ENCODE data around the gene UBE2QL1. TPM values are rescaled to one million over a fixed set of nuclear protein-coding genes. Genes with fewer than 3 reads are reported as not detected.

Gene UBE2QL1
- total RNA-seq, 3 donors from 2014 or later = 0.44 to 1.8 (median 1.6) TPM

- no peaks in the 10 kb centered on the region for H3K4me1 ChIP-seq
- H3K36me3 ChIP-seq = no peaks in the 10 kb centered on the region
- intact Hi-C loops (cut with DNase I; ENCODE audit: low total_unique reads) = no loop called here
- no peaks in the 10 kb centered on the region for H3K27me3 ChIP-seq
- no peaks in the 10 kb centered on the region for H3K9me3 ChIP-seq
- H3K27ac ChIP-seq = no peak overlapping the region
- TF ChIP-seq, protein P1, sequence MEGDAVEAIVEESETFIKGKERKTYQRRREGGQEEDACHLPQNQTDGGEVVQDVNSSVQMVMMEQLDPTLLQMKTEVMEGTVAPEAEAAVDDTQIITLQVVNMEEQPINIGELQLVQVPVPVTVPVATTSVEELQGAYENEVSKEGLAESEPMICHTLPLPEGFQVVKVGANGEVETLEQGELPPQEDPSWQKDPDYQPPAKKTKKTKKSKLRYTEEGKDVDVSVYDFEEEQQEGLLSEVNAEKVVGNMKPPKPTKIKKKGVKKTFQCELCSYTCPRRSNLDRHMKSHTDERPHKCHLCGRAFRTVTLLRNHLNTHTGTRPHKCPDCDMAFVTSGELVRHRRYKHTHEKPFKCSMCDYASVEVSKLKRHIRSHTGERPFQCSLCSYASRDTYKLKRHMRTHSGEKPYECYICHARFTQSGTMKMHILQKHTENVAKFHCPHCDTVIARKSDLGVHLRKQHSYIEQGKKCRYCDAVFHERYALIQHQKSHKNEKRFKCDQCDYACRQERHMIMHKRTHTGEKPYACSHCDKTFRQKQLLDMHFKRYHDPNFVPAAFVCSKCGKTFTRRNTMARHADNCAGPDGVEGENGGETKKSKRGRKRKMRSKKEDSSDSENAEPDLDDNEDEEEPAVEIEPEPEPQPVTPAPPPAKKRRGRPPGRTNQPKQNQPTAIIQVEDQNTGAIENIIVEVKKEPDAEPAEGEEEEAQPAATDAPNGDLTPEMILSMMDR (IDR thresholded peaks at IDR 0.05) = no peak
- TF ChIP-seq POLR2A (IDR thresholded peaks at IDR 0.05) (no peak), POLR2AphosphoS5 (IDR thresholded peaks at IDR 0.05) (no peak)
- H3K4me3 ChIP-seq = no peak overlapping the region
- DNase-seq (ENCODE audit: low spot score in 2 of 2) = no peak
These were observed 27.1 kb downstream of the UBE2QL1 start for GRCh38 chr5:6475626-6476312.

GRCh38 chr5:6476313-6476661 lies 27.6 kb downstream of the UBE2QL1 start:
- H3K9me3 ChIP-seq = no peaks in the 10 kb centered on the region
- no peaks in the 10 kb centered on the region for H3K27me3 ChIP-seq
- no peaks in the 10 kb centered on the region for H3K36me3 ChIP-seq
- TF ChIP-seq, protein P1 (IDR thresholded peaks at IDR 0.05) = no peak
- TF ChIP-seq POLR2A (IDR thresholded peaks at IDR 0.05) (no peak), POLR2AphosphoS5 (IDR thresholded peaks at IDR 0.05) (no peak)
- no peak overlapping the region for H3K27ac ChIP-seq
- DNase-seq (ENCODE audit: low spot score in 2 of 2) = no peak
- H3K4me3 ChIP-seq = no peak overlapping the region
- intact Hi-C loops (cut with DNase I; ENCODE audit: low total_unique reads) = no loop called here
- H3K4me1 ChIP-seq = no peaks in the 10 kb centered on the region

DNA sequence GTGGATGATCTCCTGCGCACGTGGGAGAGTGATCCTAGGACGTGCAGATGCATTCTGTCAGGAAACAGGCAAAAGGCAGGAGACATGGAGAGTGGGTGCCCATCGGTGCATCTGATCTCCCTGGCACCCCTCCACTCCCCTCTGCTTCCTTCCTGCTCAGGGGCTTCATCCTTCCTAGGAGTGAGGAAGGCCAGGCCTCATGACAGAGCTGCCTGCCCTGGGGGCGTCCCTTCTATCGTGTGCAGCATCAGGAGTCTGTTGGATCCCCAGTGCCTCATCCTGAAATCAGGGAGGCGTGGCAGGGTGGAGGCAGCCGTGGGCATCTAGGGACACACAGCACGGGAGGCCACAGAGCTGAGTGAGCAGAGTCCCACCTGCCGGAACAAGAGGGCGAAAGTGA lies 30.1 kb downstream of the UBE2QL1 start:
- Histone ChIP-seq H3K4me1 (no peaks in the 10 kb centered on the region), H3K4me3 (no peak overlapping the region), H3K9me3 (no peaks in the 10 kb centered on the region), H3K36me3 (no peaks in the 10 kb centered on the region), H3K27me3 (no peaks in the 10 kb centered on the region), H3K27ac (no peak overlapping the region)
- intact Hi-C loops (cut with DNase I; ENCODE audit: low total_unique reads) = no loop called here
- TF ChIP-seq, protein P1 (IDR thresholded peaks at IDR 0.05) = no peak
- TF ChIP-seq POLR2A (IDR thresholded peaks at IDR 0.05) = no peak
- TF ChIP-seq POLR2AphosphoS5 (IDR thresholded peaks at IDR 0.05) = no peak
- no peak for DNase-seq (ENCODE audit: low spot score in 2 of 2)

GRCh38 chr5:6480133-6481051 lies 31.7 kb downstream of the UBE2QL1 start:
- no peak for TF ChIP-seq POLR2A (IDR thresholded peaks at IDR 0.05)
- TF ChIP-seq POLR2AphosphoS5 (IDR thresholded peaks at IDR 0.05) = no peak
- TF ChIP-seq, protein P1 (IDR thresholded peaks at IDR 0.05) = no peak
- H3K27ac ChIP-seq = no peak overlapping the region
- intact Hi-C loops (cut with DNase I; ENCODE audit: low total_unique reads) = no loop called here
- no peaks in the 10 kb centered on the region for H3K4me1 ChIP-seq
- no peak overlapping the region for H3K4me3 ChIP-seq
- no peaks in the 10 kb centered on the region for H3K36me3 ChIP-seq
- no peaks in the 10 kb centered on the region for H3K27me3 ChIP-seq
- H3K9me3 ChIP-seq = no peaks in the 10 kb centered on the region
- no peak for DNase-seq (ENCODE audit: low spot score in 2 of 2)

GRCh38 chr5:6482735-6483134 lies 34.1 kb downstream of the UBE2QL1 start:
- TF ChIP-seq POLR2AphosphoS5 (IDR thresholded peaks at IDR 0.05) (no peak), POLR2A (IDR thresholded peaks at IDR 0.05) (no peak)
- TF ChIP-seq, protein P1 (IDR thresholded peaks at IDR 0.05) = no peak
- Histone ChIP-seq H3K4me3 (no peak overlapping the region), H3K9me3 (no peaks in the 10 kb centered on the region), H3K36me3 (no peaks in the 10 kb centered on the region), H3K27me3 (no peaks in the 10 kb centered on the region), H3K4me1 (no peaks in the 10 kb centered on the region), H3K27ac (no peak overlapping the region)
- intact Hi-C loops (cut with DNase I; ENCODE audit: low total_unique reads) = no loop called here
- DNase-seq (ENCODE audit: low spot score in 2 of 2) = no peak
